Caco-2 (cell line): ENCODE results near the gene HADHA. TPM values are rescaled to one million over a fixed set of nuclear protein-coding genes. Genes with fewer than 3 reads are reported as not detected.

Experiments used
- BruUV-seq: library from RNA; stranded (reverse); fragments of 400-500 nt; replicated peaks from 2 replicates; lab custom pipeline; 2021; lab: Mats Ljungman, UMichigan
- CTCF ChIA-PET: fragments of 300-600 bp; sonication (Branson Sonifier 250); formaldehyde crosslinking; loops from one replicate; lab custom pipeline; 2022; ENCODE audit warnings: antibody characterized with exemption; lab: Charles Lee
- POLR2A ChIA-PET: fragments of 300-600 bp; sonication (Branson Sonifier 250); formaldehyde crosslinking; loops from one replicate; lab custom pipeline; 2022; ENCODE audit warnings: antibody characterized with exemption; lab: Charles Lee
- DNase-seq, 2 experiments: peaks; one replicate each; pipeline versions ENCODE4 v3.0.0 to v3.0.0-alpha.2; 2020 to 2022
- H3K27me3 ChIP-seq: replicated peaks from 2 replicates; pipeline ENCODE4 v1.6.0; 2011; ENCODE audit warnings: low read length; ENCODE audit not compliant: control insufficient read depth, insufficient read depth
- H3K36me3 ChIP-seq: 2 replicates; pipeline ENCODE4 v1.5.1; 2011; ENCODE audit warnings: low read length; ENCODE audit not compliant: control insufficient read depth, insufficient read depth
- H3K4me1 ChIP-seq: fragments of 250-450 bp; sonication (Bioruptor Pico); 2 replicates; pipeline ENCODE4 v1.5.1; 2020; ENCODE audit warnings: mild to moderate bottlenecking
- H3K4me3 ChIP-seq: 2 replicates; pipeline ENCODE4 v1.5.1; 2011; ENCODE audit warnings: low read depth, mild to moderate bottlenecking, control low read depth, low read length
- H3K9me3 ChIP-seq: fragments of 250-450 bp; sonication (Bioruptor Pico); 2 replicates; pipeline ENCODE4 v1.5.1; 2020; ENCODE audit warnings: mild to moderate bottlenecking, moderate library complexity
- H3K27ac Mint-ChIP-seq: one replicate; pipeline ENCODE4 v1.8.0; 2022; ENCODE audit warnings: mixed read lengths; ENCODE audit not compliant: unreplicated experiment
- H3K27me3 Mint-ChIP-seq: one replicate; pipeline ENCODE4 v1.8.0; 2022; ENCODE audit warnings: mixed read lengths; ENCODE audit not compliant: insufficient read depth, unreplicated experiment
- H3K36me3 Mint-ChIP-seq: one replicate; pipeline ENCODE4 v1.8.0; 2022; ENCODE audit warnings: mild to moderate bottlenecking, mixed read lengths; ENCODE audit not compliant: insufficient read depth, unreplicated experiment
- H3K4me1 Mint-ChIP-seq: one replicate; pipeline ENCODE4 v1.8.0; 2022; ENCODE audit warnings: low read depth, mixed read lengths; ENCODE audit not compliant: unreplicated experiment
- H3K4me3 Mint-ChIP-seq: one replicate; pipeline ENCODE4 v1.8.0; 2022; ENCODE audit warnings: mild to moderate bottlenecking, moderate library complexity, mixed read lengths; ENCODE audit not compliant: unreplicated experiment
- H3K9me3 Mint-ChIP-seq: one replicate; pipeline ENCODE4 v1.8.0; 2022; ENCODE audit warnings: mixed read lengths; ENCODE audit not compliant: unreplicated experiment
- intact Hi-C: fragments of 100-400 bp; cut with micrococcal nuclease; formaldehyde crosslinking; loops from one replicate; pipeline ENCODE4 v1.10.0; 2022; ENCODE audit not compliant: unreplicated experiment
- total RNA-seq: library from RNA; stranded (reverse); gene quantifications from 2 replicates; pipeline ENCODE4 v1.2.3, GENCODE V29; 2022
- TF ChIP-seq, protein P1 (sequence below), 2 experiments: fragments of 200-600 bp in 1 of 2; IDR thresholded peaks; 1 replicate in 1 of 2; 2 replicates in 1 of 2; pipeline versions ENCODE4 v1.5.1 to v1.8.0; 2011 to 2022; ENCODE audit warnings: antibody characterized with exemption in 1 of 2, control low read depth in 1 of 2, inconsistent platforms in 1 of 2, low read depth in 1 of 2, low read length in 1 of 2, mild to moderate bottlenecking in 1 of 2, moderate library complexity in 1 of 2; ENCODE audit not compliant: insufficient read depth in 1 of 2, severe bottlenecking in 1 of 2, unreplicated experiment in 1 of 2

HADHA gene
- total RNA-seq, 1 experiment from 2014 or later: 143 TPM

DNA sequence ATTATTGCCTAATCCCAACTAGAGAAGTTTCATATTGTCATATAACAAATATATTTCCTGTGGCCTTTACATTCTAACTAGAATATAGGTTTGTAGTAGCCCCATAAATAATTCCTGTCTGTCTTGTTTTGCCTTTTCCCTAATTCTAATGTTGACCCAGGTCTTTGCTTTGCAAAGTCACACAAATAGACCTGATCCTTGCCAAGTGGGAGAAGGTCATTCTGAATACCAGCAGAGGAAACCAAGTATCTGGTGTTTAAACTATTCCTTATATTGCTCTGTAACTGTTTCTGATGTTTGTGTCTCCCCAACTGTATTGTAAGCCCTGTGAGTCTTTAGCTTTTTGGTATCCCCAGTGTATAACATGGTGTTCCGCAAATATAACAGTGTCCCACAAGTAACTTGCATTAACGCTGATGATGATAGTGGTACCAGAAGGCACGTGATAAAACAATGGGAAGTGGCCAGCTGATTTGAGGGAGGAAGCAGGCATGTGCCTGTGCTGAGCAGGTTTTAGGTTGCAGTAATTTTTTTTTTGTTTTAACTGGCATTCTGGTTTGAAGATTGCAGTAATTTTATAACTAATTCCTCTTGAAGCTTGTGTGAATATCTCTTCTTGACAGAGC, 11.4 kb upstream of the HADHA start:
- no peaks in the 10 kb centered on the region for H3K9me3 ChIP-seq
- H3K4me3 ChIP-seq: no peak overlapping the region
- H3K4me3 Mint-ChIP-seq: no peak overlapping the region
- peaks cover 12% of the 10 kb centered on the region for H3K36me3 Mint-ChIP-seq
- no peaks in the 10 kb centered on the region for H3K27me3 Mint-ChIP-seq
- H3K4me1 ChIP-seq: no peaks in the 10 kb centered on the region
- H3K27ac Mint-ChIP-seq: no peak overlapping the region
- ChIA-PET POLR2A (no interaction called here), CTCF (no interaction called here)
- H3K36me3 ChIP-seq: no peaks in the 10 kb centered on the region
- no peaks in the 10 kb centered on the region for H3K4me1 Mint-ChIP-seq
- H3K9me3 Mint-ChIP-seq: no peaks in the 10 kb centered on the region
- intact Hi-C loops: no loop called here
- H3K27me3 ChIP-seq: no peaks in the 10 kb centered on the region
- DNase-seq: no peak
- TF ChIP-seq, protein P1, sequence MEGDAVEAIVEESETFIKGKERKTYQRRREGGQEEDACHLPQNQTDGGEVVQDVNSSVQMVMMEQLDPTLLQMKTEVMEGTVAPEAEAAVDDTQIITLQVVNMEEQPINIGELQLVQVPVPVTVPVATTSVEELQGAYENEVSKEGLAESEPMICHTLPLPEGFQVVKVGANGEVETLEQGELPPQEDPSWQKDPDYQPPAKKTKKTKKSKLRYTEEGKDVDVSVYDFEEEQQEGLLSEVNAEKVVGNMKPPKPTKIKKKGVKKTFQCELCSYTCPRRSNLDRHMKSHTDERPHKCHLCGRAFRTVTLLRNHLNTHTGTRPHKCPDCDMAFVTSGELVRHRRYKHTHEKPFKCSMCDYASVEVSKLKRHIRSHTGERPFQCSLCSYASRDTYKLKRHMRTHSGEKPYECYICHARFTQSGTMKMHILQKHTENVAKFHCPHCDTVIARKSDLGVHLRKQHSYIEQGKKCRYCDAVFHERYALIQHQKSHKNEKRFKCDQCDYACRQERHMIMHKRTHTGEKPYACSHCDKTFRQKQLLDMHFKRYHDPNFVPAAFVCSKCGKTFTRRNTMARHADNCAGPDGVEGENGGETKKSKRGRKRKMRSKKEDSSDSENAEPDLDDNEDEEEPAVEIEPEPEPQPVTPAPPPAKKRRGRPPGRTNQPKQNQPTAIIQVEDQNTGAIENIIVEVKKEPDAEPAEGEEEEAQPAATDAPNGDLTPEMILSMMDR (IDR thresholded peaks at IDR 0.05; ENCODE audit: insufficient read depth in 1 of 2, low read depth in 1 of 2, low read length in 1 of 2, severe bottlenecking in 1 of 2, unreplicated experiment in 1 of 2): no peak
- BruUV-seq: no TSS peak

DNA sequence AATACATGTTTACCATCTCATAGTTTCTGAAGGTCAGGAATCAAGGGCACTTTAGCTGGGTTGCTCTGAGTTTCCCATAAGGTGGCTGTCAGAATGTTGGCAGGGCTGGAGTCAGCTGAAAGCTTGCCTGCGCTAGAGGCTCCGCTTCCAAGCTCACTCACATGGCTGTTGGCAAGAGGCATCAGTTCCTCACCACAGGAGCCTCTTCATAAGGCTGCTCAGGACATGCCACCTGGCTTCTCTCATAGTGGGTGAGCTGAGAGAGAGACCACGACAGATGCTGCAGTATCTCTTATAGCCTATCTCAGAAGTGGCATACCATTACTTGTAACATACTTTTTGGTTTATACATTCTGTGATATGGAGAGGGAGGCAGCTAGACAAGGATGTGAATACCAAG, 7.5 kb upstream of the HADHA start:
- no peak overlapping the region for H3K4me3 Mint-ChIP-seq
- no peaks in the 10 kb centered on the region for H3K36me3 ChIP-seq
- intact Hi-C loops: no loop called here
- ChIA-PET CTCF (no interaction called here), POLR2A (no interaction called here)
- H3K27me3 ChIP-seq: no peaks in the 10 kb centered on the region
- no peaks in the 10 kb centered on the region for H3K9me3 ChIP-seq
- H3K4me1 Mint-ChIP-seq: no peaks in the 10 kb centered on the region
- TF ChIP-seq, protein P1 (IDR thresholded peaks at IDR 0.05; ENCODE audit: insufficient read depth in 1 of 2, low read depth in 1 of 2, low read length in 1 of 2, severe bottlenecking in 1 of 2, unreplicated experiment in 1 of 2): no peak
- H3K4me3 ChIP-seq: no peak overlapping the region
- H3K9me3 Mint-ChIP-seq: no peaks in the 10 kb centered on the region
- peaks cover 12% of the 10 kb centered on the region for H3K36me3 Mint-ChIP-seq
- no TSS peak for BruUV-seq
- H3K27me3 Mint-ChIP-seq: no peaks in the 10 kb centered on the region
- H3K27ac Mint-ChIP-seq: no peak overlapping the region
- H3K4me1 ChIP-seq: no peaks in the 10 kb centered on the region
- DNase-seq: no peak

DNA sequence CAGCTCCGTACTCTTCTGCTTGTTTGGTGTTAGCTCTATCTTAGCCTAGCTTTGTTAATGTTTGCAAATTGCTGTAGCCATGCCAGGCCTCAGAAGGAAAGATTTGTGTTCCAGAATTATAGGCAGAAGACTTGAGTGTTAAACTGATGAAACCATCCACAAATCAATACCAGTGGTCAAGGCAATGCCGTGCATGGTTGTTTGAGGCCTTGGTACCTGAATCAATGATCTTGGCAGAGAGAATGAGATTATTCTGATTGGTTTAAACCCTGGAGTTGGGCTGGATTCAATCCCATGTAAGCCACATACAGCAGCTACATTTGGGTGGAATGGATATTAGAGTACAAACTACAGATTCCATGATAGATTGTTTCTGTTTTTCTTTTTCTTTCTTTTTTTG, 5.2 kb upstream of the HADHA start:
- Mint-ChIP-seq H3K4me1 (no peaks in the 10 kb centered on the region), H3K4me3 (no peak overlapping the region), H3K27ac (no peak overlapping the region), H3K9me3 (no peaks in the 10 kb centered on the region), H3K27me3 (no peaks in the 10 kb centered on the region), H3K36me3 (peaks cover 2% of the 10 kb centered on the region)
- Histone ChIP-seq H3K27me3 (no peaks in the 10 kb centered on the region), H3K4me1 (no peaks in the 10 kb centered on the region), H3K4me3 (no peak overlapping the region), H3K36me3 (no peaks in the 10 kb centered on the region), H3K9me3 (no peaks in the 10 kb centered on the region)
- CTCF ChIA-PET: no interaction called here
- TF ChIP-seq, protein P1 (IDR thresholded peaks at IDR 0.05; ENCODE audit: insufficient read depth in 1 of 2, low read depth in 1 of 2, low read length in 1 of 2, severe bottlenecking in 1 of 2, unreplicated experiment in 1 of 2): no peak
- no peak for DNase-seq
- BruUV-seq: no TSS peak
- POLR2A ChIA-PET: no interaction called here
- intact Hi-C loops: no loop called here
